ENCODE measurements around the gene KRT83.

- TF ChIP-seq CTCF (IDR thresholded peaks at IDR 0.05) = no peak
- no peak for TF ChIP-seq POLR2A (IDR thresholded peaks at IDR 0.05)
- TF ChIP-seq EP300 (IDR thresholded peaks at IDR 0.05) = no peak
- TF ChIP-seq POLR2AphosphoS5 (IDR thresholded peaks at IDR 0.05) = no peak
Measured at GRCh38 chr12:52319097-52319496, 2.1 kb downstream of the KRT83 start.
